Fibroblast of pulmonary artery (primary cell): Measurements from ENCODE around the gene HRH2.

Experiments
- DNase-seq: peaks from one replicate; pipeline ENCODE4 v3.0.0-alpha.2; 2010; ENCODE audit warnings: low read depth
- H3K4me3 ChIP-seq: replicated peaks from 2 replicates; pipeline ENCODE4 v1.5.1; 2011; ENCODE audit warnings: low read depth, mild to moderate bottlenecking, control low read depth, low read length, moderate library complexity
- CTCF ChIP-seq: IDR thresholded peaks from 2 replicates; pipeline ENCODE4 v1.5.1; 2011; ENCODE audit warnings: mild to moderate bottlenecking, control low read depth, low read length, inconsistent platforms; ENCODE audit errors: missing control alignments

HRH2 gene

GRCh38 chr5:175696139-175696854 lies 38.4 kb downstream of the HRH2 start:
- H3K4me3 ChIP-seq: no peak overlapping the region
- peak; percentile 13 for TF ChIP-seq CTCF
- peak; percentile 7 for DNase-seq

- no peak overlapping the region for H3K4me3 ChIP-seq
- DNase-seq: no peak
- no peak for TF ChIP-seq CTCF
Observed at GRCh38 chr5:175696855-175697198, 39.0 kb downstream of the HRH2 start.

GRCh38 chr5:175697846-175698245 lies 40.0 kb downstream of the HRH2 start:
- no peak overlapping the region for H3K4me3 ChIP-seq
- no peak for DNase-seq
- TF ChIP-seq CTCF: no peak

- no peak overlapping the region for H3K4me3 ChIP-seq
- no peak for DNase-seq
- TF ChIP-seq CTCF: no peak
Observed at GRCh38 chr5:175698401-175699115, 40.7 kb downstream of the HRH2 start.

- H3K4me3 ChIP-seq: no peak overlapping the region
- no peak for DNase-seq
- TF ChIP-seq CTCF: peak; percentile 20
Observed at GRCh38 chr5:175700991-175701390, 43.1 kb downstream of the HRH2 start.

GRCh38 chr5:175701797-175702196 lies 43.9 kb downstream of the HRH2 start:
- no peak for TF ChIP-seq CTCF
- no peak for DNase-seq
- H3K4me3 ChIP-seq: no peak overlapping the region

GRCh38 chr5:175706499-175706898 lies 48.6 kb downstream of the HRH2 start:
- DNase-seq: no peak
- no peak for TF ChIP-seq CTCF
- no peak overlapping the region for H3K4me3 ChIP-seq
